ENCODE measurements around the gene CA11. TPM values are rescaled to one million over a fixed set of nuclear protein-coding genes. Genes with fewer than 3 reads are reported as not detected.

The CA11 gene
- total and polyA plus RNA-seq, 2 of the 8 experiments (the other 6 are each of a cell fraction or from before 2014, with no cell fraction given): 51.7 to 71.4 TPM

- Histone ChIP-seq H2BK20ac (ENCODE audit: low read length) (peak overlapping the region; percentile 99; the same call in 1 of the 2 replicates), H4K8ac (ENCODE audit: extremely low read depth, insufficient read depth, low read length) (peak overlapping the region; percentile 73), H3K4me3 (ENCODE audit: extremely low read depth in 1 of 4, insufficient read depth in 2 of 4, low read depth in 3 of 4, low read length in 4 of 4) (peak overlapping the region in 1 of 4 experiments; percentile 15; a peak in 1 of 8 replicates), H3K23me2 (ENCODE audit: low read depth, low read length) (peaks cover 12% of the 10 kb centered on the region; the same call in 1 of the 2 replicates), H2BK120ac (replicated peaks; ENCODE audit: low read depth, low read length) (peak overlapping the region; percentile 74), H3K56ac (replicated peaks; ENCODE audit: insufficient read length, low read depth, low read length) (peak overlapping the region; percentile 27), H3K14ac (ENCODE audit: insufficient read length) (no peak overlapping the region), H3K4me1 (replicated peaks in 1 of 4; ENCODE audit: control insufficient read depth in 3 of 4, insufficient read depth in 4 of 4, low read length in 3 of 4) (peaks cover 2 to 23% (median 19%) of the 10 kb centered on the region in 4 experiments), H2BK15ac (ENCODE audit: low read length) (peak overlapping the region; percentile 29; the same call in 1 of the 2 replicates), H3K9ac (replicated peaks in 1 of 4; ENCODE audit: extremely low read depth in 1 of 4, low read depth in 3 of 4, low read length in 3 of 4) (no peak overlapping the region), H3K27me3 (replicated peaks in 1 of 4; ENCODE audit: control insufficient read depth in 3 of 4, extremely low read depth in 1 of 4, insufficient read depth in 3 of 4, low read length in 3 of 4) (peaks cover 0 to 5% (median 3%) of the 10 kb centered on the region in 4 experiments; a peak in 2 of 7 replicates), H2BK12ac (ENCODE audit: low read depth, low read length) (peak overlapping the region; percentile 92; the same call in 1 of the 2 replicates), H2AFZ (ENCODE audit: low read length) (no peak overlapping the region), H3K27ac (ENCODE audit: low read depth, low read length) (no peak overlapping the region), H3K23ac (ENCODE audit: insufficient read length) (no peak overlapping the region), H4K91ac (replicated peaks; ENCODE audit: insufficient read length, low read length) (peak overlapping the region; percentile 81), H4K20me1 (replicated peaks in 1 of 2; ENCODE audit: control insufficient read depth in 1 of 2, insufficient read depth in 2 of 2, low read length in 2 of 2) (no peaks in the 10 kb centered on the region), H2BK5ac (ENCODE audit: low read depth, low read length) (peak overlapping the region; percentile 91; the same call in 1 of the 2 replicates), H3K36me3 (ENCODE audit: control insufficient read depth in 2 of 4, insufficient read depth in 4 of 4, low read length in 3 of 4) (no peaks in the 10 kb centered on the region), H4K5ac (ENCODE audit: insufficient read length, low read depth, low read length) (peak overlapping the region; percentile 0), H3K4me2 (ENCODE audit: insufficient read depth in 1 of 2, low read depth in 2 of 2, low read length in 2 of 2) (peak overlapping the region; percentile 18 to 36; a peak in 2 of 4 replicates), H3K79me1 (ENCODE audit: low read depth, low read length) (no peaks in the 10 kb centered on the region), H3K18ac (ENCODE audit: extremely low read depth, low read length) (peak overlapping the region; percentile 75), H2AK5ac (ENCODE audit: low read depth, low read length) (peak overlapping the region; percentile 95; the same call in 1 of the 2 replicates), H3K4ac (replicated peaks; ENCODE audit: insufficient read length, low read depth, low read length) (peak overlapping the region; percentile 11), H3K9me3 (ENCODE audit: insufficient read depth in 2 of 2, low read depth in 1 of 2, low read length in 1 of 2) (no peaks in the 10 kb centered on the region), H3K79me2 (ENCODE audit: control insufficient read depth in 1 of 2, insufficient read depth in 2 of 2, low read length in 2 of 2) (no peaks in the 10 kb centered on the region)
- POLR2A ChIA-PET (ENCODE audit: partially characterized antibody): interaction anchor here (0.6 to 2.6 kb wide), 10 partner anchors 11 to 63 kb away, joined by 3 to 16 read pairs (median 4); partner anchors contain the start of gene FUT2
- FAIRE-seq (peak; percentile 93), DNase-seq (ENCODE audit: low read depth in 1 of 2, low spot score in 2 of 2) (peak in 1 of 2 experiments; percentile 90)
- 42% methylated on average over 27 of the region's 28 CpGs; no CpG with 5 or more reads in 1 of the 2 experiments for WGBS, 2 experiments (ENCODE audit: extremely low coverage in 1 of 2, insufficient coverage in 1 of 2, insufficient read length in 1 of 2, insufficient replicate concordance in 2 of 2, low coverage in 1 of 2, low lambda C conversion rate in 2 of 2, missing lambda C conversion rate in 1 of 2)
- CTCF ChIA-PET (ENCODE audit: partially characterized antibody): interaction anchor here (0.6 to 5.8 kb wide), 46 partner anchors 9 to 385 kb away, joined by 3 to 59 read pairs (median 4); partner anchors contain the start of genes CA11 and FUT2
- peak; percentile 68 to 95 (median 84) for TF ChIP-seq CTCF (IDR thresholded peaks at IDR 0.05; ENCODE audit: control extremely low read depth in 1 of 3, insufficient read depth in 1 of 3, low read depth in 1 of 3, low read length in 3 of 3)
- TF ChIP-seq JUND (IDR thresholded peaks at IDR 0.05; ENCODE audit: low read length): 0 out of 2 replicates have a peak, but pooled peaks have one; percentile 16
- peak; percentile 75 to 84 for TF ChIP-seq RAD21 (IDR thresholded peaks at IDR 0.05 in 1 of 2, conservative IDR thresholded peaks at IDR 0.05 in 1 of 2; ENCODE audit: low read depth in 2 of 2, low read length in 2 of 2)
- peak; percentile 82 for TF ChIP-seq TEAD4 (IDR thresholded peaks at IDR 0.05; ENCODE audit: low read depth, low read length)
- peak; percentile 37; the same call in 1 of the 2 replicates for TF ChIP-seq RFX5 (IDR thresholded peaks at IDR 0.05; ENCODE audit: borderline replicate concordance, low read depth, low read length)
Measured at GRCh38 chr19:48674921-48675824, 29.2 kb upstream of the CA11 start.

Data from H1 (cell line).